CD4-positive, alpha-beta T cell treated with Interleukin-1 beta for 1 hour (primary cell): ENCODE results near the gene MYMX.

ENCODE experiments used
- DNase-seq, 2 donors: peaks; one replicate each; pipeline ENCODE4 v3.0.0-alpha.2; 2020 to 2022

MYMX gene

GRCh38 chr6:44253307-44254101 is 36.8 kb downstream of the MYMX start:
- peak; percentile 62 to 73 for DNase-seq

GRCh38 chr6:44254191-44255104 is 37.7 kb downstream of the MYMX start:
- DNase-seq = peak in 1 of 2 donors; percentile 37

GRCh38 chr6:44255105-44255808 is 38.5 kb downstream of the MYMX start:
- peak in 1 of 2 donors; percentile 43 for DNase-seq

GRCh38 chr6:44255871-44256774 is 39.4 kb downstream of the MYMX start:
- DNase-seq = no peak

- DNase-seq = no peak
Observed at GRCh38 chr6:44256775-44257024, 40.0 kb downstream of the MYMX start.

GRCh38 chr6:44257025-44257752 is 40.5 kb downstream of the MYMX start, which contains the start of gene SLC35B2:
Gene SLC35B2, minus strand, starts transcription at chr6:44257528. Its CDS starts 118 bp downstream, at chr6:44257410.
- DNase-seq = peak; percentile 78 to 81

GRCh38 chr6:44257753-44258324 is 41.1 kb downstream of the MYMX start:
- DNase-seq = no peak

GRCh38 chr6:44258325-44258863 is 41.7 kb downstream of the MYMX start:
- DNase-seq = no peak

- no peak for DNase-seq
Observed at GRCh38 chr6:44258921-44259320, 42.2 kb downstream of the MYMX start.

GRCh38 chr6:44260011-44260410 is 43.3 kb downstream of the MYMX start:
- DNase-seq = no peak

- DNase-seq = no peak
Observed at GRCh38 chr6:44260451-44261297, 43.9 kb downstream of the MYMX start.

GRCh38 chr6:44261581-44261980 is 44.9 kb downstream of the MYMX start:
- DNase-seq = no peak

- peak in 1 of 2 donors; percentile 22 for DNase-seq
Observed at GRCh38 chr6:44262467-44263353, 46.0 kb downstream of the MYMX start.

GRCh38 chr6:44263354-44264100 is 46.8 kb downstream of the MYMX start:
- peak; percentile 75 to 81 for DNase-seq

GRCh38 chr6:44264154-44265006 is 47.7 kb downstream of the MYMX start:
- DNase-seq = peak; percentile 62 to 86

GRCh38 chr6:44265007-44265721 is 48.4 kb downstream of the MYMX start, which contains the start of gene NFKBIE:
Gene NFKBIE, minus strand, starts transcription at chr6:44265551. Its CDS starts 205 bp downstream, at chr6:44265346.
- peak; percentile 96 for DNase-seq
